CD4-positive, alpha-beta T cell (primary cell): ENCODE results near the gene VTI1A. TPM values are rescaled to one million over a fixed set of nuclear protein-coding genes. Genes with fewer than 3 reads are reported as not detected.
"Not testable (repeated sequence)": the region's sequence is repeated elsewhere in the genome, so short reads cannot be mapped to it uniquely, and the experiment has no call there.

Experiments
- ATAC-seq: fragments of 200-7000 bp; cut with Tn5 transposase; one replicate; pipeline ENCODE4 v1.10.0; 2022; ENCODE audit warnings: mild to moderate bottlenecking; ENCODE audit not compliant: poor library complexity
- CTCF ChIA-PET: fragments of 350-600 bp; sonication (Branson Sonifier 250); formaldehyde crosslinking; loops from one replicate; lab custom pipeline; 2021; ENCODE audit warnings: antibody characterized with exemption, inconsistent platforms; lab: Charles Lee
- POLR2A ChIA-PET: fragments of 350-600 bp; sonication (Branson Sonifier 250); formaldehyde crosslinking; loops from one replicate; lab custom pipeline; 2021; ENCODE audit warnings: antibody characterized with exemption, inconsistent platforms; lab: Charles Lee
- DNase-seq, 14 experiments: peaks; one replicate each; pipeline ENCODE4 v3.0.0-alpha.2; 2013 to 2020; ENCODE audit warnings: mixed read lengths in 2 of 14
- H3K27ac ChIP-seq, 2 donors: one replicate each; pipeline versions ENCODE4 v1.5.1 to v1.7.0; 2013; ENCODE audit warnings: low read length in 2 of 2, low read depth in 1 of 2, mild to moderate bottlenecking in 1 of 2
- H3K27me3 ChIP-seq, 2 experiments: 1 replicate in 1 of 2; 2 replicates in 1 of 2; pipeline versions ENCODE4 v1.6.1 to v1.7.0; 2013; ENCODE audit warnings: low read length in 2 of 2, control low read depth in 1 of 2, mild to moderate bottlenecking in 1 of 2, moderate library complexity in 1 of 2; ENCODE audit not compliant: insufficient read depth in 2 of 2, control insufficient read depth in 1 of 2
- H3K36me3 ChIP-seq: one replicate; pipeline ENCODE4 v1.6.1; 2013; ENCODE audit warnings: low read length, control low read depth; ENCODE audit not compliant: insufficient read depth
- H3K4me1 ChIP-seq: one replicate; pipeline ENCODE4 v1.6.1; 2013; ENCODE audit warnings: low read length, control low read depth; ENCODE audit not compliant: insufficient read depth
- H3K4me3 ChIP-seq: one replicate; pipeline ENCODE4 v1.5.1; 2013; ENCODE audit warnings: mild to moderate bottlenecking, low read length, moderate library complexity
- H3K9me3 ChIP-seq, 2 experiments: 1 replicate in 1 of 2; 2 replicates in 1 of 2; pipeline versions ENCODE4 v1.6.1 to v1.7.0; 2013; ENCODE audit warnings: low read length in 2 of 2, mild to moderate bottlenecking in 2 of 2, control low read depth in 1 of 2, moderate library complexity in 1 of 2; ENCODE audit not compliant: control insufficient read depth in 1 of 2, insufficient read depth in 1 of 2
- H3K27ac Mint-ChIP-seq: one replicate; pipeline ENCODE4 v1.8.0; 2020; ENCODE audit warnings: mixed read lengths
- H3K27me3 Mint-ChIP-seq: one replicate; pipeline ENCODE4 v1.8.0; 2021; ENCODE audit warnings: mixed read lengths
- H3K36me3 Mint-ChIP-seq: one replicate; pipeline ENCODE4 v1.8.0; 2021; ENCODE audit warnings: low read depth, mixed read lengths
- H3K4me1 Mint-ChIP-seq: one replicate; pipeline ENCODE4 v1.8.0; 2021; ENCODE audit warnings: low read depth, mixed read lengths
- H3K4me3 Mint-ChIP-seq: one replicate; pipeline ENCODE4 v1.8.0; 2020; ENCODE audit warnings: mild to moderate bottlenecking, mixed read lengths
- H3K9me3 Mint-ChIP-seq: one replicate; pipeline ENCODE4 v1.8.0; 2020; ENCODE audit warnings: mixed read lengths
- intact Hi-C, 2 experiments: fragments of 100-400 bp; cut with DNase I in 1 of 2; cut with micrococcal nuclease in 1 of 2; formaldehyde crosslinking; loops; one replicate each; pipeline versions ENCODE4 v1.15.1 to v1.9.0; 2023 to 2025; cut with DNase I, micrococcal nuclease
- total RNA-seq, 174 experiments: library from RNA in 2 of 174; stranded (reverse) in 2 of 174; gene quantifications; one replicate each; pipeline ENCODE4 v1.2.3 and lab custom pipeline; 2021 to 2026
- TF ChIP-seq, protein P1 (sequence below): fragments of 200-600 bp; IDR thresholded peaks from one replicate; pipeline ENCODE4 v1.8.0; 2022; ENCODE audit warnings: antibody characterized with exemption, mild to moderate bottlenecking

The VTI1A gene
- total RNA-seq, 2 experiments from 2014 or later: 54.5 to 56.5 TPM

DNA sequence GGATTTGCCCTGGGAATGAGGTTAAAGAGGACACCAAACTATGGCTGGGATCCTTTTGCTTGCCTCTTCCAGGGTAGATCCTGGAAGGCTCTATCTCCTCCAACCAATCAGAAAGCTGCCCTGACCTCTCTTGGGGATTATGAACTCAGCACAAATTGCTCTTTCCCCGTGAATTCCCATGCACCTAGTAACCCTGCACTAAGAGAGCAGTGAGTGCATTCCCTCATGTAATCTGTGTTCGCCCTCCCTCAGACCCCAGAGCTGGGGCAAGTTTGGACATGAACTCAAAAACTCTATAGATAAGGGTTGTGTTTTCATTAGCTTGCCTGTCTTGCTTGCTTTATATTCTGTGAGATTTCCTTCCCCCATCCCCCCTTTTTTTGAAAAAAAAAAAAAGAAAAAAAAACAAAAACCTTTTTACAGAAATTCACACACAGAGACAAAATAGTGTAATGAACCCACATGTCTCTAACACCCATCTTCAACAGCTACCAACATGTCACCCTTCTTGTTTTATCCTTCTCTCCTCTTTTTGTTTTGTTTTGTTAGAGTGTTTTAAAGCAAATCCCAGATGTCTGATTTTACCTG is 277.5 kb downstream of the VTI1A start:
- ATAC-seq (no peak), DNase-seq (no peak)
- TF ChIP-seq, protein P1, sequence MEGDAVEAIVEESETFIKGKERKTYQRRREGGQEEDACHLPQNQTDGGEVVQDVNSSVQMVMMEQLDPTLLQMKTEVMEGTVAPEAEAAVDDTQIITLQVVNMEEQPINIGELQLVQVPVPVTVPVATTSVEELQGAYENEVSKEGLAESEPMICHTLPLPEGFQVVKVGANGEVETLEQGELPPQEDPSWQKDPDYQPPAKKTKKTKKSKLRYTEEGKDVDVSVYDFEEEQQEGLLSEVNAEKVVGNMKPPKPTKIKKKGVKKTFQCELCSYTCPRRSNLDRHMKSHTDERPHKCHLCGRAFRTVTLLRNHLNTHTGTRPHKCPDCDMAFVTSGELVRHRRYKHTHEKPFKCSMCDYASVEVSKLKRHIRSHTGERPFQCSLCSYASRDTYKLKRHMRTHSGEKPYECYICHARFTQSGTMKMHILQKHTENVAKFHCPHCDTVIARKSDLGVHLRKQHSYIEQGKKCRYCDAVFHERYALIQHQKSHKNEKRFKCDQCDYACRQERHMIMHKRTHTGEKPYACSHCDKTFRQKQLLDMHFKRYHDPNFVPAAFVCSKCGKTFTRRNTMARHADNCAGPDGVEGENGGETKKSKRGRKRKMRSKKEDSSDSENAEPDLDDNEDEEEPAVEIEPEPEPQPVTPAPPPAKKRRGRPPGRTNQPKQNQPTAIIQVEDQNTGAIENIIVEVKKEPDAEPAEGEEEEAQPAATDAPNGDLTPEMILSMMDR: no peak
- ChIA-PET CTCF (no interaction called here), POLR2A (no interaction called here)
- H3K9me3 Mint-ChIP-seq: no peaks in the 10 kb centered on the region
- no peak overlapping the region for H3K4me3 Mint-ChIP-seq
- H3K27me3 Mint-ChIP-seq: no peaks in the 10 kb centered on the region
- no peaks in the 10 kb centered on the region for H3K36me3 Mint-ChIP-seq
- Histone ChIP-seq H3K4me3 (no peak overlapping the region), H3K9me3 (no peaks in the 10 kb centered on the region), H3K4me1 (no peaks in the 10 kb centered on the region), H3K36me3 (peaks cover 4% of the 10 kb centered on the region), H3K27ac (no peak overlapping the region), H3K27me3 (no peaks in the 10 kb centered on the region)
- no peak overlapping the region for H3K27ac Mint-ChIP-seq
- intact Hi-C loops: loop anchor here in 1 of 2 experiments (5.0 kb wide), 1 partner anchor 403 kb away; no protein-coding TSS in a partner anchor
- no peaks in the 10 kb centered on the region for H3K4me1 Mint-ChIP-seq

DNA sequence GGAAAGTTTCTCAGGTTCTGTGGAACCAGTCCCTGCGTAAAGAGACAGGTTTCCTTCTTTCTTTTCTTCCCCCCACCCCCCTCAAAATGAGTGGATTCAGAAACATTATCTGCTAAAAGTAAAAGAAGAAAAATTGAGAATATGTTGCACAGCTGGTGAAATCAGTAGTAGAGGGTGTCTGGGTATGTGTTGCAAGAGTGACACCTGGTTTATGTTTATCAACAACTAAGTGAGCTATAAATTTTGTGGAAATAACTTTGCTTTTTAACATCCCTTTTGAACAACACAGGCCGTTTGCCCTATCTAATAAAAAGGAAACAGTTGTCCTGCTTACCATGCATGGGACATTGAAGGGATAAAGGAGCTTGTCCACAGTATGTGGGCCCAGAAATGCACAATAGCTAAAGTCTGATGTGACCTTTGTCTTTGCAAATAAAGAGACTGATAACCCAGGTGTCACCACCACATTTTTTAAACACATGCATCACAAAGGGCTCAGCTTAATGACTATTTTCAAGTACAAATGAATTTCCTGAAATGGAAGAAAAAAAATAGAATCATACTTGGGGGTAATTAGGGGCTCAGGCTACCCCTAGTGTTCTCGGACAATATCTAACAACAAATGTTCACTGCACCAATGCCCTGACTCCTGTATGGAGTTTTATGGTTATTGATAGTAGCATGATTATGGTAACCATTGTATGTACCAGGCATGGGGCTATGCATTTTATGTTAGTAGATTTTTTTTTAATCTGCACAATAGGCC is 281.3 kb downstream of the VTI1A start:
- H3K9me3 Mint-ChIP-seq: no peaks in the 10 kb centered on the region
- Histone ChIP-seq H3K9me3 (no peaks in the 10 kb centered on the region), H3K36me3 (peaks cover 4% of the 10 kb centered on the region), H3K27ac (no peak overlapping the region), H3K4me3 (no peak overlapping the region), H3K4me1 (no peaks in the 10 kb centered on the region), H3K27me3 (no peaks in the 10 kb centered on the region)
- no peak overlapping the region for H3K27ac Mint-ChIP-seq
- H3K27me3 Mint-ChIP-seq: no peaks in the 10 kb centered on the region
- no peak for DNase-seq
- POLR2A ChIA-PET: no interaction called here
- no peaks in the 10 kb centered on the region for H3K36me3 Mint-ChIP-seq
- no peak overlapping the region for H3K4me3 Mint-ChIP-seq
- TF ChIP-seq, protein P1: no peak
- H3K4me1 Mint-ChIP-seq: no peaks in the 10 kb centered on the region
- CTCF ChIA-PET: no interaction called here
- no peak for ATAC-seq
- intact Hi-C loops: no loop called here

DNA sequence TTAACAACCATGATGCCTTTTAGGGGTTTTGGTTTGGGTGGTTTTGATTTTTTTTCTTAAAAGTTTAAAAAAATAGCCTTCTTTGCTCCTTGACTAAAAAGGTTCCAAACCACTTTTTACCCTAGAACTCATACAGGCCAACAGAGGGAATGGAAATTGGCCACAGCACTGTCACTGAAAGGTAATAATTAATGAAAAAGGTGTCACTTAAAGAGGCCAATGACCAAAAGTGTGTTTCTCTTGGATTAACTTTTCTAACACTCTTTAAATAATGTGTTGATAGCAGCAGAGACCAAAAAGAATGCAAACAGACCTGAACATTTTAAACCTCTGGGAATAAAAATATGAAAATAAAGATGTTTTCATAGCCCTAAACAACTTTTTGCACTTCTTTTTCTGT is 282.0 kb downstream of the VTI1A start:
- H3K27ac Mint-ChIP-seq: no peak overlapping the region
- no peaks in the 10 kb centered on the region for H3K4me1 ChIP-seq
- no peak for ATAC-seq
- no peaks in the 10 kb centered on the region for H3K9me3 Mint-ChIP-seq
- no peaks in the 10 kb centered on the region for H3K36me3 Mint-ChIP-seq
- no peak overlapping the region for H3K27ac ChIP-seq
- no peaks in the 10 kb centered on the region for H3K4me1 Mint-ChIP-seq
- H3K4me3 ChIP-seq: no peak overlapping the region
- no peak for DNase-seq
- intact Hi-C loops: no loop called here
- H3K36me3 ChIP-seq: peaks cover 4% of the 10 kb centered on the region
- H3K4me3 Mint-ChIP-seq: no peak overlapping the region
- H3K27me3 Mint-ChIP-seq: no peaks in the 10 kb centered on the region
- TF ChIP-seq, protein P1: no peak
- ChIA-PET CTCF (no interaction called here), POLR2A (no interaction called here)
- no peaks in the 10 kb centered on the region for H3K27me3 ChIP-seq
- H3K9me3 ChIP-seq: no peaks in the 10 kb centered on the region

DNA sequence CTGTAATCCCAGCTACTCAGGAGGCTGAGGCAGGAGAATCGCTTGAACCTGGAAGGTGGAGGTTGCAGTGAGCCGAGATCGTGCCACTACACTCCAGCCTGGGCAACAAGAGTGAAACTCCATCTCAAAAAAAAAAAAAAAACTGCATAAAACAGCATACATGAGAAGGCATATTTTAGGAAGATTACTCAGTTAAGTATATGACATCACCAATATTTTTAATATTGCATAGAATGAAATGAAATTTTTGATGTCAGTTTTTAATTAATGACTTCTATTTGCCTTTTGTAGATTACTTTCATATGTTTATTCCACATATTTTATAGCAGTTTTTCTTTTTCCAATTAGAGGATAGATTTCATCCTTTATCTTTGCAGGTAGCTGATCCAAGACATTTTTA is 284.4 kb downstream of the VTI1A start:
- H3K27me3 Mint-ChIP-seq, ATAC-seq, H3K9me3 ChIP-seq, H3K4me1 Mint-ChIP-seq, H3K4me1 ChIP-seq, DNase-seq, H3K36me3 ChIP-seq, H3K36me3 Mint-ChIP-seq, H3K4me3 ChIP-seq, H3K27ac Mint-ChIP-seq, H3K9me3 Mint-ChIP-seq, POLR2A ChIA-PET, H3K4me3 Mint-ChIP-seq, intact Hi-C loops, CTCF ChIA-PET, H3K27ac ChIP-seq, H3K27me3 ChIP-seq: not testable (repeated sequence)
